Measurements from ENCODE around the gene GTF2H2.
"Not testable (repeated sequence)": the region's sequence is repeated elsewhere in the genome, so short reads cannot be mapped to it uniquely, and the experiment has no call there.

Gene GTF2H2

DNA sequence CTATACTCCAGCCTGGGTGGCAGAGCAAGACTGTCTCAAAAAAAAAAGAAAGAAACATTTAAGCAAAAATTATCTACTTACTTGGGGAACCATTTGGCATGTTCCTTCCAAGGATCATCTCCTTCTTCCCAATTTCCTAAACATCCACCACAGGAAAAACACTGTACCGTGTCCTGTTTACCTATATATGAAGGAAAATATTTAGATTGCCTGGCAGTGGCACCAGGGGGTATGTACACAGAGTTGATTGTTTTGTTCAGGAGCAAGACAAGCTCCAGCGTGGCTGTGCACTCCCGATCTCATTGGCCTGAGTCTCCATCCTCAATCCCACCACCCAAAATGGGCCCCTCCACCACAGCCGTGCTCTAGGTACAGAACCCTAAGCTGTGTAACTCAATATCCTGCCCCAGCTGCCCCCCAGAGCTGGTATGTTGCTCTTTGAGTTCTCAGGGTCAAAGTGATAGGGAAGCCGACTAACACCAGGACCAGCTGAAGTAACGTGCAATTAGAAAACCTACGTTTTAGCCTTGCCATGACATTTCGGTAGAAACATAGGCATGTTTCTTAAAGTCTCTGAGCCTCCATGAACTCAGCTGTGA lies 56.2 kb downstream of the GTF2H2 start:
- DNase-seq: no peak

DNA sequence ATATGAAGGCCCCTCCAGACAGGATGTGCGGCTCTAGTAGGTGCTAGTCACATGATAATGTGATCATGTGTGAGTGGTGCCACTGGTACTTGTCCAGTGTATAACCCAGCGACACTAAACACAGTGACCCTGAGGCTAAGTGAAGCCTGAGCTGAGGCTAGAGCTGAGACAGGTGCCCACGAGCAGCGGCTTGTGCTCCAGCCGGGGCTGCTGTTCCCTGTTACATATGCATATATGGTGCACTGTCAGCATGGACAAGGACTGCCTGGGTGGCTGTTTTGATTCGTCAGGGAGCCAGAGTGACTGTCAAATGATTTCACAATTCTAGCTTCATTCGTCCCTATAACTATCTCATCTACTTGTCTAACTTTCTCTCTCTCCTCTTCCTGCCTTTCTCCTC lies 60.5 kb downstream of the GTF2H2 start:
- DNase-seq: not testable (repeated sequence)

All from NCI-H226 (cell line).